Stomach smooth muscle (tissue), 2 donors: ENCODE results near the gene CYP1A2.
"Not testable (repeated sequence)": the region's sequence is repeated elsewhere in the genome, so short reads cannot be mapped to it uniquely, and the experiment has no call there.

ENCODE experiments used
- H3K27ac ChIP-seq: one replicate; pipeline ENCODE4 v1.7.0; 2013; ENCODE audit warnings: mild to moderate bottlenecking, low read length, inconsistent platforms
- H3K27me3 ChIP-seq, 2 donors: one replicate each; pipeline ENCODE4 v1.7.0; 2013; ENCODE audit warnings: low read length in 2 of 2; ENCODE audit not compliant: insufficient read depth in 2 of 2, control insufficient read depth in 1 of 2
- H3K36me3 ChIP-seq, 2 donors: one replicate each; pipeline ENCODE4 v1.7.0; 2013; ENCODE audit warnings: low read length in 2 of 2; ENCODE audit not compliant: control insufficient read depth in 2 of 2, insufficient read depth in 2 of 2
- H3K4me1 ChIP-seq: one replicate; pipeline ENCODE4 v1.7.0; 2013; ENCODE audit warnings: low read length; ENCODE audit not compliant: control insufficient read depth, insufficient read depth
- H3K4me3 ChIP-seq, 2 donors: one replicate each; pipeline ENCODE4 v1.7.0; 2013; ENCODE audit warnings: low read length in 2 of 2
- H3K9ac ChIP-seq, 2 donors: one replicate each; pipeline ENCODE4 v1.7.0; 2013; ENCODE audit warnings: low read length in 2 of 2, mild to moderate bottlenecking in 1 of 2
- H3K9me3 ChIP-seq, 2 donors: one replicate each; pipeline ENCODE4 v1.7.0; 2013; ENCODE audit warnings: low read length in 2 of 2; ENCODE audit not compliant: control insufficient read depth in 2 of 2
- donor health status: healthy.
- donor health status: Pancreatic carcinoma.

Gene CYP1A2

DNA sequence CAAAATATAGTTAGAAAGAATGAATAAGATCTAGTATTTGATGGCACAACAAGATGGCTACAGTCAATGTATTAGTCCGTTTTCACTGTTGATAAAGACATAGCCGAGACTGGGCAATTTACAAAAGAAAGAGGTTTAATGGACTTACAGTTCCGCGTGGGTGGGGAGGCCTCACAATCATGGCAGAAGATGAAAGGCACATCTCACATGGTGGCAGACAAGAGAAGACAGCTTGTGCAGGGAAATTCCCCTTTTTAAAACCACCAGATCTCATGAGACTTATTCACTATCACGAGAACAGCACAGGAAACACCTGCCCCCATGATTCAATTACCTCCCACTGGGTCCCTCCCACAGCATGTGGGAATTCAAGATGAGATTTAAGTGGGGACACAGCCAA lies 10.4 kb upstream of the CYP1A2 start:
- H3K9ac ChIP-seq, H3K36me3 ChIP-seq, H3K4me1 ChIP-seq, H3K4me3 ChIP-seq, H3K27ac ChIP-seq, H3K9me3 ChIP-seq: not testable (repeated sequence)
- H3K27me3 ChIP-seq, result peaks cover 6 to 13% of the 10 kb centered on the region in 2 donors

DNA sequence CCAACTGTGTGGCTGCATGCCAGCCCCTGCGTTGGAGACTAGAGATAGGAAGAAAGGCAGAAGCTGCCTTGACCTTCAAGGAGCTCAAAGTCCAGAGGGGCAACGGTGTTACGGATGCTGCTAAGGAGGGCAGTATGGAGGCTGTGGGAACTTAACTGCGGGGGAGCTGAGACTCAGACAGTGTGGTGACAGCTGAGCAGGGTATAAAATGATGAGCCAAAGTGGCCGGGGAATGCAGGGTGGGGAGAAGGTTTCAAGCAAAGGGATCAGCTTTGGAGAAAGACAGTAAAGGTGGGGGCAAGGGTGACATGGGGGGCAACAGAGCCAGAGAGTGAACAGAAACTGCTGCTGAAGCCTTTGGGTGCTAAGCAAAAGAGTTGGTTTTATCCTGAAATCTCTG lies 6.2 kb upstream of the CYP1A2 start:
- Histone ChIP-seq H3K27me3 (peaks cover 0 to 2% of the 10 kb centered on the region in 2 donors), H3K36me3 (no peaks in the 10 kb centered on the region), H3K27ac (no peak overlapping the region), H3K4me3 (no peak overlapping the region), H3K9me3 (peaks cover 0 to 4% of the 10 kb centered on the region in 2 donors), H3K4me1 (no peaks in the 10 kb centered on the region), H3K9ac (no peak overlapping the region)

DNA sequence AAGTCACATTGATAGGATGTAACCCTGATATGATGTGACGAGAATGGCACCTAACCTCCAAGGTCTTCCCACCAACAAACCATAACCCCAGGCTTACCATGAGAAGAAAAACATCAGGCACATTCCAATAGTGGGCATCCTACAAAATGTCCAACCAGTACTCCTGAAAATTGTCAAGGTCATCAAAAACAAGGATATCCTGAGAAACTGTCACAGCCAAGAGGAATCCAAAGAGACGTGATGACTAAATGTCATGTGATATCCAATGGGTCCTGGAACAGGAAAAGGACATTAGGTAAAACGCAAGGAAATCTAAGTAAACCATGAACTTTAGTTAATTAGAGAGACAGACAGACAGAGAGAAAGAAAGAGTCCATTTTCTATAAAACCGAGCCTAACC lies 2.3 kb upstream of the CYP1A2 start:
- no peaks in the 10 kb centered on the region for H3K36me3 ChIP-seq
- H3K4me3 ChIP-seq, result no peak overlapping the region
- H3K27me3 ChIP-seq, result peaks cover 2 to 3% of the 10 kb centered on the region in 2 donors
- H3K27ac ChIP-seq, result no peak overlapping the region
- H3K9me3 ChIP-seq, result peaks cover 0 to 4% of the 10 kb centered on the region in 2 donors
- H3K4me1 ChIP-seq, result no peaks in the 10 kb centered on the region
- no peak overlapping the region for H3K9ac ChIP-seq

DNA sequence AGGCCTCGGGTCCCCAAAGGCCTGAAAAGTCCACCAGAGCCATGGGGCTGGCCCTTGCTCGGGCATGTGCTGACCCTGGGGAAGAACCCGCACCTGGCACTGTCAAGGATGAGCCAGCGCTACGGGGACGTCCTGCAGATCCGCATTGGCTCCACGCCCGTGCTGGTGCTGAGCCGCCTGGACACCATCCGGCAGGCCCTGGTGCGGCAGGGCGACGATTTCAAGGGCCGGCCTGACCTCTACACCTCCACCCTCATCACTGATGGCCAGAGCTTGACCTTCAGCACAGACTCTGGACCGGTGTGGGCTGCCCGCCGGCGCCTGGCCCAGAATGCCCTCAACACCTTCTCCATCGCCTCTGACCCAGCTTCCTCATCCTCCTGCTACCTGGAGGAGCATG lies 1.2 kb downstream of the CYP1A2 start:
- peaks cover 2 to 6% of the 10 kb centered on the region in 2 donors for H3K27me3 ChIP-seq
- H3K27ac ChIP-seq, result no peak overlapping the region
- no peak overlapping the region for H3K9ac ChIP-seq
- H3K9me3 ChIP-seq, result no peaks in the 10 kb centered on the region
- H3K36me3 ChIP-seq, result no peaks in the 10 kb centered on the region
- H3K4me3 ChIP-seq, result no peak overlapping the region
- H3K4me1 ChIP-seq, result no peaks in the 10 kb centered on the region

DNA sequence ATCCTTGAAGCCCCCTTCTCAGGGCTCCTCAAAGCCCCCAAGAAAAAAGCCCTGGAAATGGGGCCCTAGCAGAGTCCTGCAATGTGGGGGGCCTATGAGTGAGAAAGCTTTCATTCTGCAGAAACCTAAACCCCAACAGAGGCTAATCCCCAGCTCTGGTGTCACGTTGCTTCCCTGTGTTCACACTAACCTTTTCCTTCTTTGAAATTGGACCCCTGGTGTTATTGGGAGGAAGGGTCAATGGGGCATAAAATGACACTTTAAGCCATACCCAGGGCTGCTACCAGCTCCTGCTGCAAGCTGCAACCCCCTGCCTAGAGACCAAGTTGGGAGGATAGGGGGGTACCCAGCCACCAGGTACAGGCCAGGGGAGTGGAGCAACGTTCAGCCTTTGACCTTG lies 2.1 kb downstream of the CYP1A2 start:
- H3K4me3 ChIP-seq, result no peak overlapping the region
- peaks cover 2 to 6% of the 10 kb centered on the region in 2 donors for H3K27me3 ChIP-seq
- no peaks in the 10 kb centered on the region for H3K36me3 ChIP-seq
- no peak overlapping the region for H3K27ac ChIP-seq
- H3K9ac ChIP-seq, result no peak overlapping the region
- H3K9me3 ChIP-seq, result no peaks in the 10 kb centered on the region
- no peaks in the 10 kb centered on the region for H3K4me1 ChIP-seq

DNA sequence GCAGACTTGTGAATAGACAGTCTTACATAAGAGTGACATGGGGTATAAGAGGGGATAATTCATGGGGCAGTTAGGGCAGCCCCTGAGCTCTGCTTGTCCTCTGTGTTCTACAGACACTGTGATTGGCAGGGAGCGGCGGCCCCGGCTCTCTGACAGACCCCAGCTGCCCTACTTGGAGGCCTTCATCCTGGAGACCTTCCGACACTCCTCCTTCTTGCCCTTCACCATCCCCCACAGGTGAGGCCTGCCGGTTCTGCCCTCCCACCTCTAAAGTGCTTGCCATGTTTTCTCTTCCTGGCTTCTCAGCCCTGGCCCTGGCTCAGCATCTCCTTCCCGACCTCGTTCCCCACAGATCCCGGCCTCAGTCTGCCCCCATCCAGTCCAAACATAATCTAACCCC lies 3.4 kb downstream of the CYP1A2 start:
- H3K27me3 ChIP-seq, result peaks cover 2 to 6% of the 10 kb centered on the region in 2 donors
- no peaks in the 10 kb centered on the region for H3K4me1 ChIP-seq
- H3K4me3 ChIP-seq, result no peak overlapping the region
- H3K9ac ChIP-seq, result no peak overlapping the region
- H3K9me3 ChIP-seq, result no peaks in the 10 kb centered on the region
- H3K27ac ChIP-seq, result no peak overlapping the region
- no peaks in the 10 kb centered on the region for H3K36me3 ChIP-seq

DNA sequence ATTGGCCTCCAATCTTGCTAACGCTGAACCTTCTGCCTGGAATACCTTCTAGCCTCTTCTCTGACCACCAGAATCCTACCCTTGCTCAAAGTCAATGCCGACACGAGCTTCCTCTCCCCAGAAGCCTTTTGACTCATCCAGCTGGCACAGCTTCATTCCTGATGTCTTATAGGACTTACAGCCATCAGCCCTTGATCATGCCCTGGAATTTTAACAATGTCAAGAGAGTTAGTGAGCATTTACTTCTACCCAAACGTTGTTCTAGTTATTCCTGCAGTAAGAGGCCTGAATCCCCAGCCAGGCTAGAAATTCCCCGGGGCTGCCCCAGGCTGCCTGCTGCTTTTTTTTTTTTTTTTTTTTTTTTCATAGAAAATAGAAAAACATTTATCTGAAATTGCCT lies 3.9 kb downstream of the CYP1A2 start:
- Histone ChIP-seq H3K4me1 (no peaks in the 10 kb centered on the region), H3K9ac (no peak overlapping the region), H3K4me3 (no peak overlapping the region), H3K9me3 (no peaks in the 10 kb centered on the region), H3K27ac (no peak overlapping the region), H3K27me3 (peaks cover 2 to 6% of the 10 kb centered on the region in 2 donors), H3K36me3 (no peaks in the 10 kb centered on the region)

DNA sequence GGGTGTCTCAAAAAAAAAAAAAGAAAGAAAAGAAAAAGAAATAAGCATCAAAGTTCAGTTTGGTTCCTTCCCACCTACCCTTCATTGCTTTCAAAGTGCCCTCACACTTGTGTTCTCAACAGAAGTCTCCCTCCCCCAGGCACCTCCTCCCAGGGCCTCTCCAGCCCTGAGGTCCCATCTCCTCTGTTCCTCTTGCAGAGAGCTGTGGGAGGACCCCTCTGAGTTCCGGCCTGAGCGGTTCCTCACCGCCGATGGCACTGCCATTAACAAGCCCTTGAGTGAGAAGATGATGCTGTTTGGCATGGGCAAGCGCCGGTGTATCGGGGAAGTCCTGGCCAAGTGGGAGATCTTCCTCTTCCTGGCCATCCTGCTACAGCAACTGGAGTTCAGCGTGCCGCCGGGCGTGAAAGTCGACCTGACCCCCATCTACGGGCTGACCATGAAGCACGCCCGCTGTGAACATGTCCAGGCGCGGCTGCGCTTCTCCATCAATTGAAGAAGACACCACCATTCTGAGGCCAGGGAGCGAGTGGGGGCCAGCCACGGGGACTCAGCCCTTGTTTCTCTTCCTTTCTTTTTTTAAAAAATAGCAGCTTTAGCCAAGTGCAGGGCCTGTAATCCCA lies 6.1 kb downstream of the CYP1A2 start:
- H3K9me3 ChIP-seq, result no peaks in the 10 kb centered on the region
- no peaks in the 10 kb centered on the region for H3K4me1 ChIP-seq
- H3K27ac ChIP-seq, result no peak overlapping the region
- no peak overlapping the region for H3K4me3 ChIP-seq
- H3K36me3 ChIP-seq, result no peaks in the 10 kb centered on the region
- H3K27me3 ChIP-seq, result peaks cover 2 to 6% of the 10 kb centered on the region in 2 donors
- H3K9ac ChIP-seq, result no peak overlapping the region

DNA sequence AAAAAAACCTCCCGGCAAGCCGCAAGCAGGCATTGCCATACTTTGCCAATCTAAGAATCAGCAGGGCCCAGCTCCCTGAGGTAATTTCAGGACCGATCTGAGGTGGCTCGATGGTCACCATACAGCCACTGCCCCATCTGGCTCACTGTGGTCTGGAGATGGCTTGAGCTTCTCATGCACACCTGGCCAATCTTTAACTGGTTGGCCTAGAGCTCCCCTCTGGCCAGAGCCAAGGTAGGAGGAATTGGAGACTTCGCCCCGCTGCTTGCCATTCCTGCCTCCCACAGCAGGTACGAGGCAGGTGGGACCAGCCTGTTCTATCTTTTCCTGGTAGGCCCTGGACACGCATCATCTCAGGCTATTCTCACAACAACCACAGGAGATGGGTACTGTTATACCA lies 10.1 kb downstream of the CYP1A2 start:
- no peaks in the 10 kb centered on the region for H3K36me3 ChIP-seq
- H3K27ac ChIP-seq, result no peak overlapping the region
- H3K27me3 ChIP-seq, result peaks cover 0 to 3% of the 10 kb centered on the region in 2 donors
- no peaks in the 10 kb centered on the region for H3K9me3 ChIP-seq
- H3K4me1 ChIP-seq, result no peaks in the 10 kb centered on the region
- no peak overlapping the region for H3K4me3 ChIP-seq
- H3K9ac ChIP-seq, result no peak overlapping the region

DNA sequence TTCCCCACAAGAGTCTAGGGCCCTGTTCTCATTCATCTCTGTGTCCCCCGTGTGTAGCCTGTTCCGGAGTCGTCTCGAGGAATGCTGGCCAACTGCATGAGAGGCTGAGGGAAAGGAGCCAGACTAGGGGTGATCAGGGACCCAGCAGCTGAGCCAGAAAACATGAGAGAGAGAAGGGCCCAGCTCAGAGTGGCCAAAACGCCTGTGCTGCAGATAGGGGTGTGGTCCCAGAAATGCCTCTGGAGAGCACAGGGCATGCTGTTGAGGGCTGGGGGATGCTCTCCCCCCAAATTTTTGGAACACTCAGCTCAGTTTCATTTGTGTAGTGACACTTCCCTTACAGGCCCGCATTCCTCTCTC lies 14.1 kb downstream of the CYP1A2 start:
- Histone ChIP-seq H3K27me3 (peaks cover 0 to 4% of the 10 kb centered on the region in 2 donors), H3K36me3 (no peaks in the 10 kb centered on the region), H3K9ac (no peak overlapping the region), H3K4me3 (no peak overlapping the region), H3K9me3 (no peaks in the 10 kb centered on the region), H3K4me1 (no peaks in the 10 kb centered on the region), H3K27ac (no peak overlapping the region)

DNA sequence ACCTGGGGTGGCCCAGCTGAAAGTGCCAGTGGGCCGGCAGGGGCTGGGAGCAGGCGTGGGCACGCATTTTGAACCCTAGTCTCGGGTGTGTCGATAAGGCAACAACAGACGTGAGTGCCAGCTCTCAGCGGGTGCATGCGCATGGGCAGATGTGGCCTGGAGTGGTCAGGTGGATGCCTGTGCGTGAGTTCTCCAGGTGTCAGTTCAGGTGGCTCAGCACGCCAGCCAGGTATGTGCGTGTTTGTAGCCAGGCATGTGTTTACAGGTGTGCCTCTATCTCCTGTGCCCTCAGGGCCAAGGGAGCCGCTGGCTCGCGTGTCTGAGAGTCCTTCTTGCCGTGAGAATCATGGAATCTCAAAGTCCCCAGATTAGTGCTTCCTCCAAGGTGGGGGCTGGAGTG lies 14.8 kb downstream of the CYP1A2 start:
- Histone ChIP-seq H3K9ac (no peak overlapping the region), H3K9me3 (no peaks in the 10 kb centered on the region), H3K27me3 (peaks cover 3 to 8% of the 10 kb centered on the region in 2 donors), H3K4me1 (no peaks in the 10 kb centered on the region), H3K27ac (no peak overlapping the region), H3K36me3 (no peaks in the 10 kb centered on the region), H3K4me3 (no peak overlapping the region)
